ENCODE data around the gene AKT1. TPM values are rescaled to one million over a fixed set of nuclear protein-coding genes. Genes with fewer than 3 reads are reported as not detected.

AKT1 gene
- total RNA-seq, 1 donor from 2014 or later: 155 TPM

DNA sequence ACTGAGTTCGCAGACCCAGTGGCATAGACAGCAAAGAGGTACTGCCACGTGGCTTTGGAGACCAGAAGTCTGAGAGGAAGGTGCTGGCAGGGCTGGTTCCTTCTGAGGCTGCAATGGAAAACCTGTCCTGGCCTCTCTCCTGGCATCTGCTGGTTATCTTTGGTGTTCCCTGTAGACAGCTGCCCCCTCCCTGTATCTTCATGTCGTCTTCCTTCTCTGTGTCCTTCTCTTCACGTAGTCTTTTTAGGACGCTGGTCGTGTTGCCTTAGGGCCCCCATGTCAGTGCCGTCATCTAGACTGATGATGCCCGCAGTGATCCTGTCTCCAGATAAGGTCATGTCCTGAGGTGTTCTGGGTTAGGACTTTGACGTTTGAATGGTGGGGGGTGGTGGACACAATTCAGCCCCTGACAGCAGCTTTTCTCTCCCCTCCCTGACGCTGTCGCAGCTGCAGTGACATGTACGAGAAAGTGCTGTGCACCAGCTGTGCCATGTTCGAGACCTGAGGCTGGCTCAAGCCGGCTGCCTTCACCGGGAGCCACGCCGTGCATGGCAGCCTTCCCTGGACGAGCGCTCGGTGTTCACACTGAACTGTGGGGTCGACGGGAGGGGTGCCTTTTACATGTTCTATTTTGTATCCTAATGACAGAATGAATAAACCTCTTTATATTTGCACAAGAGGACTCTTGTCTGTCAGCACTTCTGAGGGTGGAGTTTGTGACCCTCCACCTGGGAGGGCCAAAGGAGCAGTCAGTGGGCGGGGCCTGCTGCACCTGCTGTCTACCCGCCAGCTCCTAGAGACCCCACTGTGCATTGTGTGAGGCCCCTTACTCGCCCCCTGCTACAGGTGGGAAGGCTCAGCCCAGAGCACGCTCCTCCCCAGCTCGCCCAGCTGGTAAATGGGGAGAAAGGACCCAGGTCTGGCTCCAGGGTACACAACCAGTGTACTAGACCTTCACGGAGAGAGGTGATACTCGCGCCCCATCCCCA, 36.3 kb downstream of the AKT1 start:
- no peaks in the 10 kb centered on the region for H3K27me3 ChIP-seq (ENCODE audit: insufficient read depth, low read length)
- peak overlapping the region; percentile 34 for H3K27ac Mint-ChIP-seq (ENCODE audit: unreplicated experiment)
- H3K4me3 ChIP-seq (ENCODE audit: insufficient read depth, low read depth, low read length): no peak overlapping the region
- DNase-seq (ENCODE audit: low read depth) (no peak), FAIRE-seq (no peak)
- peaks cover 43% of the 10 kb centered on the region for H3K79me2 ChIP-seq (ENCODE audit: insufficient read depth, low read length)
- no peak overlapping the region for H3K9ac ChIP-seq (ENCODE audit: low read length)
- H3K4me2 ChIP-seq (ENCODE audit: low read length): no peak overlapping the region
- H3K27me3 Mint-ChIP-seq (ENCODE audit: low read depth, unreplicated experiment): no peaks in the 10 kb centered on the region
- peaks cover 15% of the 10 kb centered on the region for H3K36me3 Mint-ChIP-seq (ENCODE audit: low read depth, unreplicated experiment)
- peaks cover 7% of the 10 kb centered on the region for H3K4me1 Mint-ChIP-seq (ENCODE audit: low read depth, unreplicated experiment)
- no peak overlapping the region for H2AFZ ChIP-seq (ENCODE audit: low read depth, low read length)
- no peak overlapping the region for H3K27ac ChIP-seq (ENCODE audit: low read depth, low read length)
- peaks cover 69% of the 10 kb centered on the region for H4K20me1 ChIP-seq (ENCODE audit: insufficient read depth, low read length)
- peaks cover 9% of the 10 kb centered on the region for H3K36me3 ChIP-seq (ENCODE audit: insufficient read depth, low read length)
- H3K4me1 ChIP-seq (ENCODE audit: insufficient read depth, low read length): peaks cover 8% of the 10 kb centered on the region
- H3K9me3 ChIP-seq (ENCODE audit: insufficient read depth, low read depth, low read length): no peaks in the 10 kb centered on the region
- no peak overlapping the region for H3K4me3 Mint-ChIP-seq (ENCODE audit: unreplicated experiment)
- H3K9me3 Mint-ChIP-seq (ENCODE audit: unreplicated experiment): no peaks in the 10 kb centered on the region
- TF ChIP-seq, protein P1, sequence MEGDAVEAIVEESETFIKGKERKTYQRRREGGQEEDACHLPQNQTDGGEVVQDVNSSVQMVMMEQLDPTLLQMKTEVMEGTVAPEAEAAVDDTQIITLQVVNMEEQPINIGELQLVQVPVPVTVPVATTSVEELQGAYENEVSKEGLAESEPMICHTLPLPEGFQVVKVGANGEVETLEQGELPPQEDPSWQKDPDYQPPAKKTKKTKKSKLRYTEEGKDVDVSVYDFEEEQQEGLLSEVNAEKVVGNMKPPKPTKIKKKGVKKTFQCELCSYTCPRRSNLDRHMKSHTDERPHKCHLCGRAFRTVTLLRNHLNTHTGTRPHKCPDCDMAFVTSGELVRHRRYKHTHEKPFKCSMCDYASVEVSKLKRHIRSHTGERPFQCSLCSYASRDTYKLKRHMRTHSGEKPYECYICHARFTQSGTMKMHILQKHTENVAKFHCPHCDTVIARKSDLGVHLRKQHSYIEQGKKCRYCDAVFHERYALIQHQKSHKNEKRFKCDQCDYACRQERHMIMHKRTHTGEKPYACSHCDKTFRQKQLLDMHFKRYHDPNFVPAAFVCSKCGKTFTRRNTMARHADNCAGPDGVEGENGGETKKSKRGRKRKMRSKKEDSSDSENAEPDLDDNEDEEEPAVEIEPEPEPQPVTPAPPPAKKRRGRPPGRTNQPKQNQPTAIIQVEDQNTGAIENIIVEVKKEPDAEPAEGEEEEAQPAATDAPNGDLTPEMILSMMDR (IDR thresholded peaks at IDR 0.05; ENCODE audit: insufficient read depth, low read depth, low read length): no peak
- TF ChIP-seq EZH2 (IDR thresholded peaks at IDR 0.05; ENCODE audit: insufficient read depth, low read length): no peak

DNA sequence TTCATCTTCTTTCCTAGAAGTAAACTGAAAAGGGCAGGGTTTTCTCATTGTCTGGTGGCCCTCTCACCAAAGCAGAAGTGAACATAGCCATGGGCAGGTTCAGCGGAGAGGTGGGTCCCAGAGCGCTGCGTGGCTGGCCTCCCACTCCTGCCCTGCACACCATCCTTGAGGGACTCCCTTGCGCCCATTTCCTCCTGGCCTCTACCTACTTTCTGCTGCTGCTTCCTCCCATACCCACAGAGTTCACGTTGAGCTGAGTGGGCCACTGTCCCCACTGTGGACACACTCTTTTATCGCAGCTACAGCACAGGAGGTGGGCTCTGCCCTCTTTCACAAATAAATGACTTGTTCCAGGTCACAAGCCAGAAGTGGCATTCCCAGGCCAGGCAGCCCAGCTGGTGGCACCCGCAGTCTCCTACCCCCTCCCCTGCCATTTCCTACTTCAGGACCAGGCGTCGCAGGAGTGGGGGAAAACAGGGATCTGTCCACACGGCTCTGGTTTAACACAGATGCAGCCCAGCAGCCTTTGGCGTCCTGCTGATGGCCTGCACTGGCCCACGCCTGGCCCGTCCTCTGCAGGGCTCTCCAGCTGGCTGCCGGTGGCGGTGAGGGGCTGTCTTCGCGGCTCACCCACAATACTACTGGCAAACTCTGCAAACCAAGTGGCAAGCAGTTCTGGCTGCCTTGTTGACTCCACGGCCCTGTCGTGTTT, 37.7 kb downstream of the AKT1 start:
- no peak overlapping the region for H3K4me3 ChIP-seq (ENCODE audit: insufficient read depth, low read depth, low read length)
- no peak overlapping the region for H2AFZ ChIP-seq (ENCODE audit: low read depth, low read length)
- peaks cover 9% of the 10 kb centered on the region for H3K36me3 ChIP-seq (ENCODE audit: insufficient read depth, low read length)
- no peak overlapping the region for H3K27ac ChIP-seq (ENCODE audit: low read depth, low read length)
- TF ChIP-seq, protein P1 (IDR thresholded peaks at IDR 0.05; ENCODE audit: insufficient read depth, low read depth, low read length): no peak
- no peak for TF ChIP-seq EZH2 (IDR thresholded peaks at IDR 0.05; ENCODE audit: insufficient read depth, low read length)
- H3K79me2 ChIP-seq (ENCODE audit: insufficient read depth, low read length): peaks cover 57% of the 10 kb centered on the region
- Mint-ChIP-seq H3K27me3 (ENCODE audit: low read depth, unreplicated experiment) (no peaks in the 10 kb centered on the region), H3K9me3 (ENCODE audit: unreplicated experiment) (no peaks in the 10 kb centered on the region), H3K36me3 (ENCODE audit: low read depth, unreplicated experiment) (peaks cover 15% of the 10 kb centered on the region), H3K27ac (ENCODE audit: unreplicated experiment) (no peak overlapping the region), H3K4me3 (ENCODE audit: unreplicated experiment) (no peak overlapping the region), H3K4me1 (ENCODE audit: low read depth, unreplicated experiment) (peaks cover 14% of the 10 kb centered on the region)
- no peak overlapping the region for H3K9ac ChIP-seq (ENCODE audit: low read length)
- no peaks in the 10 kb centered on the region for H3K27me3 ChIP-seq (ENCODE audit: insufficient read depth, low read length)
- peaks cover 79% of the 10 kb centered on the region for H4K20me1 ChIP-seq (ENCODE audit: insufficient read depth, low read length)
- DNase-seq (ENCODE audit: low read depth) (no peak), FAIRE-seq (no peak)
- H3K4me1 ChIP-seq (ENCODE audit: insufficient read depth, low read length): peaks cover 13% of the 10 kb centered on the region
- no peak overlapping the region for H3K4me2 ChIP-seq (ENCODE audit: low read length)
- H3K9me3 ChIP-seq (ENCODE audit: insufficient read depth, low read depth, low read length): no peaks in the 10 kb centered on the region
